GM12878 (cell line): ENCODE measurements around the gene CNTNAP5. TPM values are rescaled to one million over a fixed set of nuclear protein-coding genes. Genes with fewer than 3 reads are reported as not detected.

Source experiments
- ATAC-seq: fragments of 200-7000 bp; cut with Tn5 transposase; 3 replicates; pipeline ENCODE4 v1.9.1; 2020; ENCODE audit warnings: mild to moderate bottlenecking, moderate library complexity
- BruUV-seq: library from RNA; stranded (reverse); fragments of 400-500 nt; replicated peaks from 2 replicates; lab custom pipeline; 2021; lab: Mats Ljungman, UMichigan
- CTCF ChIA-PET: fragments of 300-600 bp; sonication (Branson Sonifier 250); formaldehyde crosslinking; extraction: SDS; loops from one replicate; lab custom pipeline; 2021; ENCODE audit warnings: inconsistent platforms; lab: Yijun Ruan, JAX
- POLR2A ChIA-PET: fragments of 350-600 bp; formaldehyde crosslinking; extraction: SDS; loops from one replicate; lab custom pipeline; 2021; ENCODE audit warnings: inconsistent platforms; lab: Charles Lee
- RAD21 ChIA-PET: fragments of 300-600 bp; sonication (Branson Sonifier 250); formaldehyde crosslinking; loops from one replicate; lab custom pipeline; 2023; ENCODE audit warnings: antibody characterized with exemption; ENCODE audit not compliant: unreplicated experiment; lab: Charles Lee
- SMC1A ChIA-PET: fragments of 300-600 bp; sonication (Branson Sonifier 250); formaldehyde crosslinking; loops from one replicate; lab custom pipeline; 2023; ENCODE audit not compliant: unreplicated experiment, uncharacterized antibody; lab: Charles Lee
- DNase-seq: peaks from one replicate; pipeline ENCODE4 v3.0.0-alpha.2; 2011; ENCODE audit warnings: low read depth, low spot score
- FAIRE-seq: peaks from 3 replicates; lab custom pipeline; 2011; peaks lifted over from hg19 to GRCh38; lab: Jason Lieb, UNC
- H2AFZ ChIP-seq: 2 replicates; pipeline ENCODE4 v1.6.0; 2011; ENCODE audit warnings: low read depth, low read length, control low read depth; ENCODE audit not compliant: control insufficient read depth
- H3K27ac ChIP-seq: 2 replicates; pipeline ENCODE4 v1.5.1; 2011; ENCODE audit warnings: control low read depth; ENCODE audit not compliant: control insufficient read depth, insufficient read depth
- H3K27me3 ChIP-seq, 2 experiments: replicated peaks in 1 of 2; 2 replicates each; pipeline versions ENCODE4 v1.6.0 to v1.6.1; 2011; ENCODE audit warnings: low read length in 1 of 2; ENCODE audit not compliant: control insufficient read depth in 2 of 2, insufficient read depth in 2 of 2
- H3K36me3 ChIP-seq, 2 experiments: 2 replicates each; pipeline ENCODE4 v1.5.1; 2011; ENCODE audit warnings: low read length in 1 of 2; ENCODE audit not compliant: control insufficient read depth in 2 of 2, insufficient read depth in 2 of 2
- H3K4me1 ChIP-seq: 2 replicates; pipeline ENCODE4 v1.6.1; 2011; ENCODE audit warnings: mild to moderate bottlenecking, low read length, moderate library complexity, mixed read lengths; ENCODE audit not compliant: control insufficient read depth, insufficient read depth
- H3K4me2 ChIP-seq: 2 replicates; pipeline ENCODE4 v1.6.0; 2011; ENCODE audit warnings: control low read depth; ENCODE audit not compliant: control insufficient read depth, insufficient read depth
- H3K4me3 ChIP-seq: fragments of 200-600 bp; sonication (generic); 2 replicates; pipeline ENCODE4 v1.5.1; 2016
- H3K79me2 ChIP-seq: 2 replicates; pipeline ENCODE4 v1.6.0; 2011; ENCODE audit warnings: low read length; ENCODE audit not compliant: control insufficient read depth, insufficient read depth
- H3K9ac ChIP-seq: 2 replicates; pipeline ENCODE4 v1.8.0; 2011; ENCODE audit warnings: low read length, control low read depth, mixed read lengths; ENCODE audit not compliant: control insufficient read depth, insufficient read depth
- H3K9me3 ChIP-seq: replicated peaks from 3 replicates; pipeline ENCODE4 v1.5.1; 2011; ENCODE audit warnings: mild to moderate bottlenecking, low read length; ENCODE audit not compliant: control insufficient read depth, insufficient read depth
- H4K20me1 ChIP-seq: 2 replicates; pipeline ENCODE4 v1.6.0; 2011; ENCODE audit not compliant: control insufficient read depth, insufficient read depth
- KLF5 ChIP-seq: fragments of 450-650 bp; IDR thresholded peaks from 2 replicates; pipeline ENCODE4 v1.6.1; 2014; ENCODE audit warnings: mild to moderate bottlenecking; ENCODE audit not compliant: partially characterized antibody
- MAX ChIP-seq: IDR thresholded peaks from 2 replicates; pipeline ENCODE4 v1.6.1; 2012; ENCODE audit warnings: low read depth, low read length, improper control_type of control experiment
- NFYB ChIP-seq: IDR thresholded peaks from 2 replicates; pipeline ENCODE4 v1.6.1; 2011; ENCODE audit warnings: low read depth, mild to moderate bottlenecking, low read length, improper control_type of control experiment, moderate library complexity; ENCODE audit not compliant: insufficient read depth
- PBX3 ChIP-seq: IDR thresholded peaks from 2 replicates; pipeline ENCODE4 v1.6.1; 2011; ENCODE audit warnings: mild to moderate bottlenecking, low read depth, low read length, moderate library complexity; ENCODE audit not compliant: insufficient replicate concordance
- RELA ChIP-seq: fragments of 450-650 bp; IDR thresholded peaks from 2 replicates; pipeline ENCODE4 v1.8.0; 2014; ENCODE audit warnings: borderline replicate concordance; ENCODE audit not compliant: partially characterized antibody
- TBL1XR1 ChIP-seq: IDR thresholded peaks from 2 replicates; pipeline ENCODE4 v1.6.1; 2012; ENCODE audit warnings: low read depth, low read length, improper control_type of control experiment
- WGBS: methylation state at CpG from one replicate; pipeline ENCODE4 v1.1.6; 2016; ENCODE audit warnings: low lambda C conversion rate; ENCODE audit not compliant: insufficient replicate concordance, insufficient coverage; ENCODE audit errors: missing lambda C conversion rate; 5-methylcytosine and 5-hydroxymethylcytosine counted together
- in situ Hi-C: fragments of 300-500 bp; cut with MboI; formaldehyde crosslinking; loops from 9 replicates; pipeline ENCODE4 v1.14.3; 2018; ENCODE audit warnings: mixed read lengths
- intact Hi-C: fragments of 100-400 bp; cut with micrococcal nuclease; formaldehyde crosslinking; loops from one replicate; pipeline ENCODE4 v1.14.2; 2022; ENCODE audit not compliant: unreplicated experiment
- polyA plus RNA-seq, 11 experiments: library from polyadenylated mRNA; depleted of rRNA in 4 of 11; unstranded in 6 of 11; stranded (reverse) in 5 of 11; fragments of >200 nt; fragmentation: Nextera tagmentation in 4 of 11; fragmentation: Illumina TruSeq in 1 of 11; extraction: Ambion mirVana in 4 of 11; extraction: Trizol in 1 of 11; gene quantifications; 1 replicate in 1 of 11; 2 replicates in 10 of 11; pipeline versions ENCODE4 v1.2.1 to v1.2.3, GENCODE V29; 2011 to 2016; ENCODE audit warnings: inconsistent platforms in 2 of 11, missing spikeins in 2 of 11, low read depth in 1 of 11
- total RNA-seq, 4 experiments: library from RNA; depleted of rRNA in 3 of 4; stranded (reverse); fragments of >200 nt in 3 of 4; fragmentation: Illumina TruSeq in 1 of 4; extraction: Trizol in 1 of 4; gene quantifications; 2 replicates each; pipeline versions ENCODE4 v1.2.1 to v1.2.3, GENCODE V29; 2013 to 2021
- TF ChIP-seq, protein P1 (sequence below): fragments of 450-650 bp; IDR thresholded peaks from 2 replicates; pipeline ENCODE4 v1.6.1; 2018; ENCODE audit warnings: borderline replicate concordance, mild to moderate bottlenecking; ENCODE audit not compliant: partially characterized antibody

Gene CNTNAP5
- total and polyA plus RNA-seq, 10 of the 15 experiments (the other 5 are each of a cell fraction or from before 2014, with no cell fraction given): not detected

DNA sequence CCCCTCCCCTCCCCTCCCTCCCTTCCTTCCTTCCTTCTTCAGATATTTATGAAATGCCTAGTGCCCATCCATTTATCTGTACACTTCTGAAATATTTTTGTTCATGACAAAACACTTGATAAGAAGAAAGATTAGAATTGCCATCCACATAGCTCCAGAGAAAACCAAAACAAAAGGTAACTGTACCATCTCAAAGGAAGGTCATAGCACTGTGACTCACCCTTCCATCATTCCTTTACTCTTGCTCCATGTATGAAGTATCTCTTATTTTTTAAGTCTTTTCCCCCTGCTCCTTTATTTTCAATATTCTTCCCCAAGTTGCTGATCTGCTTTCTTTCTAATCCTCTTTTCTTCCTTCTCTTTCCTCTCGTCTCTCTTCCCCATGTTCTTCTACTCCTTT lies 9.9 kb downstream of the CNTNAP5 start:
- POLR2A ChIA-PET: no interaction called here
- Histone ChIP-seq H3K4me1 (no peaks in the 10 kb centered on the region), H3K79me2 (no peaks in the 10 kb centered on the region), H3K27ac (no peak overlapping the region), H3K27me3 (no peaks in the 10 kb centered on the region), H3K9me3 (no peaks in the 10 kb centered on the region), H3K4me2 (no peak overlapping the region), H4K20me1 (no peaks in the 10 kb centered on the region), H3K36me3 (no peaks in the 10 kb centered on the region), H3K4me3 (no peak overlapping the region), H2AFZ (no peak overlapping the region), H3K9ac (no peak overlapping the region)
- intact Hi-C loops: no loop called here
- no peak for TF ChIP-seq TBL1XR1
- no peak for TF ChIP-seq PBX3
- no peak for TF ChIP-seq NFYB
- no peak for TF ChIP-seq RELA
- TF ChIP-seq, protein P1, sequence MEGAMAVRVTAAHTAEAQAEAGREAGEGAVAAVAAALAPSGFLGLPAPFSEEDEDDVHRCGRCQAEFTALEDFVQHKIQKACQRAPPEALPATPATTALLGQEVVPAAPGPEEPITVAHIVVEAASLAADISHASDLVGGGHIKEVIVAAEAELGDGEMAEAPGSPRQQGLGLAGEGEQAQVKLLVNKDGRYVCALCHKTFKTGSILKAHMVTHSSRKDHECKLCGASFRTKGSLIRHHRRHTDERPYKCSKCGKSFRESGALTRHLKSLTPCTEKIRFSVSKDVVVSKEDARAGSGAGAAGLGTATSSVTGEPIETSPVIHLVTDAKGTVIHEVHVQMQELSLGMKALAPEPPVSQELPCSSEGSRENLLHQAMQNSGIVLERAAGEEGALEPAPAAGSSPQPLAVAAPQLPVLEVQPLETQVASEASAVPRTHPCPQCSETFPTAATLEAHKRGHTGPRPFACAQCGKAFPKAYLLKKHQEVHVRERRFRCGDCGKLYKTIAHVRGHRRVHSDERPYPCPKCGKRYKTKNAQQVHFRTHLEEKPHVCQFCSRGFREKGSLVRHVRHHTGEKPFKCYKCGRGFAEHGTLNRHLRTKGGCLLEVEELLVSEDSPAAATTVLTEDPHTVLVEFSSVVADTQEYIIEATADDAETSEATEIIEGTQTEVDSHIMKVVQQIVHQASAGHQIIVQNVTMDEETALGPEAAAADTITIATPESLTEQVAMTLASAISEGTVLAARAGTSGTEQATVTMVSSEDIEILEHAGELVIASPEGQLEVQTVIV: no peak
- no peak for TF ChIP-seq MAX
- TF ChIP-seq KLF5: no peak
- no peak for DNase-seq
- BruUV-seq: no TSS peak
- no peak for ATAC-seq
- CTCF ChIA-PET: no interaction called here
- no peak for FAIRE-seq
- SMC1A ChIA-PET: no interaction called here
- in situ Hi-C loops: no loop called here
- WGBS: 8% methylated on average over 1 of the region's 1 CpG
- RAD21 ChIA-PET: no interaction called here
